ENCODE measurements around the gene ADAM10.

The ADAM10 gene

GRCh38 chr15:58748040-58748851 lies 1.3 kb downstream of the ADAM10 start:
- Histone ChIP-seq H3K27me3 (ENCODE audit: insufficient read depth, low read length) (no peaks in the 10 kb centered on the region), H3K36me3 (ENCODE audit: insufficient read depth, low read length) (no peaks in the 10 kb centered on the region), H2AFZ (ENCODE audit: low read depth, low read length) (no peak overlapping the region), H3K9me3 (ENCODE audit: low read length) (no peaks in the 10 kb centered on the region), H3K4me3 (ENCODE audit: low read length) (peak overlapping the region; percentile 92), H3K4me1 (ENCODE audit: insufficient read depth, low read length) (peaks cover 19% of the 10 kb centered on the region)

- Histone ChIP-seq H3K4me3 (ENCODE audit: low read length) (no peak overlapping the region), H3K27me3 (ENCODE audit: insufficient read depth, low read length) (no peaks in the 10 kb centered on the region)
These were observed 3.3 kb downstream of the ADAM10 start for GRCh38 chr15:58746174-58746573.

GRCh38 chr15:58742819-58743502 lies 6.5 kb downstream of the ADAM10 start:
- H3K4me3 ChIP-seq (ENCODE audit: low read length) = no peak overlapping the region
- no peaks in the 10 kb centered on the region for H3K27me3 ChIP-seq (ENCODE audit: insufficient read depth, low read length)
- no peaks in the 10 kb centered on the region for H3K36me3 ChIP-seq (ENCODE audit: insufficient read depth, low read length)
- H3K9me3 ChIP-seq (ENCODE audit: low read length) = no peaks in the 10 kb centered on the region
- H3K4me1 ChIP-seq (ENCODE audit: insufficient read depth, low read length) = peaks cover 17% of the 10 kb centered on the region
- no peak overlapping the region for H2AFZ ChIP-seq (ENCODE audit: low read depth, low read length)

More at GRCh38 chr15:58746174-58746573, 3.3 kb downstream of the ADAM10 start:
- Histone ChIP-seq H3K9me3 (ENCODE audit: low read length) (no peaks in the 10 kb centered on the region), H2AFZ (ENCODE audit: low read depth, low read length) (no peak overlapping the region), H3K4me1 (ENCODE audit: insufficient read depth, low read length) (peaks cover 19% of the 10 kb centered on the region), H3K36me3 (ENCODE audit: insufficient read depth, low read length) (no peaks in the 10 kb centered on the region)

GRCh38 chr15:58742022-58742813 lies 7.3 kb downstream of the ADAM10 start:
- no peak overlapping the region for H3K4me3 ChIP-seq (ENCODE audit: low read length)
- no peaks in the 10 kb centered on the region for H3K27me3 ChIP-seq (ENCODE audit: insufficient read depth, low read length)
- H3K4me1 ChIP-seq (ENCODE audit: insufficient read depth, low read length) = peaks cover 10% of the 10 kb centered on the region
- no peak overlapping the region for H2AFZ ChIP-seq (ENCODE audit: low read depth, low read length)
- H3K36me3 ChIP-seq (ENCODE audit: insufficient read depth, low read length) = no peaks in the 10 kb centered on the region
- H3K9me3 ChIP-seq (ENCODE audit: low read length) = no peaks in the 10 kb centered on the region

GRCh38 chr15:58741032-58741431 lies 8.5 kb downstream of the ADAM10 start:
- Histone ChIP-seq H3K9me3 (ENCODE audit: low read length) (no peaks in the 10 kb centered on the region), H3K4me3 (ENCODE audit: low read length) (no peak overlapping the region)

GRCh38 chr15:58740436-58740835 lies 9.1 kb downstream of the ADAM10 start:
- Histone ChIP-seq H3K27me3 (ENCODE audit: insufficient read depth, low read length) (no peaks in the 10 kb centered on the region), H3K36me3 (ENCODE audit: insufficient read depth, low read length) (no peaks in the 10 kb centered on the region), H3K9me3 (ENCODE audit: low read length) (no peaks in the 10 kb centered on the region), H3K4me3 (ENCODE audit: low read length) (no peak overlapping the region), H2AFZ (ENCODE audit: low read depth, low read length) (no peak overlapping the region), H3K4me1 (ENCODE audit: insufficient read depth, low read length) (no peaks in the 10 kb centered on the region)

More at GRCh38 chr15:58741032-58741431, 8.5 kb downstream of the ADAM10 start:
- Histone ChIP-seq H3K27me3 (ENCODE audit: insufficient read depth, low read length) (no peaks in the 10 kb centered on the region), H2AFZ (ENCODE audit: low read depth, low read length) (no peak overlapping the region), H3K36me3 (ENCODE audit: insufficient read depth, low read length) (no peaks in the 10 kb centered on the region), H3K4me1 (ENCODE audit: insufficient read depth, low read length) (peaks cover 3% of the 10 kb centered on the region)

GRCh38 chr15:58738046-58738707 lies 11.3 kb downstream of the ADAM10 start:
- H3K4me1 ChIP-seq (ENCODE audit: insufficient read depth, low read length) = no peaks in the 10 kb centered on the region
- H3K27me3 ChIP-seq (ENCODE audit: insufficient read depth, low read length) = no peaks in the 10 kb centered on the region

GRCh38 chr15:58737298-58737697 lies 12.2 kb downstream of the ADAM10 start:
- Histone ChIP-seq H3K9me3 (ENCODE audit: low read length) (no peaks in the 10 kb centered on the region), H3K27me3 (ENCODE audit: insufficient read depth, low read length) (no peaks in the 10 kb centered on the region), H2AFZ (ENCODE audit: low read depth, low read length) (no peak overlapping the region), H3K4me3 (ENCODE audit: low read length) (no peak overlapping the region), H3K4me1 (ENCODE audit: insufficient read depth, low read length) (no peaks in the 10 kb centered on the region), H3K36me3 (ENCODE audit: insufficient read depth, low read length) (no peaks in the 10 kb centered on the region)

More at GRCh38 chr15:58738046-58738707, 11.3 kb downstream of the ADAM10 start:
- no peak overlapping the region for H3K4me3 ChIP-seq (ENCODE audit: low read length)
- no peak overlapping the region for H2AFZ ChIP-seq (ENCODE audit: low read depth, low read length)
- no peaks in the 10 kb centered on the region for H3K9me3 ChIP-seq (ENCODE audit: low read length)
- no peaks in the 10 kb centered on the region for H3K36me3 ChIP-seq (ENCODE audit: insufficient read depth, low read length)

- Histone ChIP-seq H3K4me1 (ENCODE audit: insufficient read depth, low read length) (no peaks in the 10 kb centered on the region), H3K4me3 (ENCODE audit: low read length) (no peak overlapping the region), H2AFZ (ENCODE audit: low read depth, low read length) (no peak overlapping the region)
These were observed 13.4 kb downstream of the ADAM10 start for GRCh38 chr15:58736018-58736643.

GRCh38 chr15:58734859-58735258 lies 14.6 kb downstream of the ADAM10 start:
- Histone ChIP-seq H2AFZ (ENCODE audit: low read depth, low read length) (no peak overlapping the region), H3K4me1 (ENCODE audit: insufficient read depth, low read length) (no peaks in the 10 kb centered on the region), H3K4me3 (ENCODE audit: low read length) (no peak overlapping the region), H3K9me3 (ENCODE audit: low read length) (peaks cover 2% of the 10 kb centered on the region), H3K27me3 (ENCODE audit: insufficient read depth, low read length) (no peaks in the 10 kb centered on the region), H3K36me3 (ENCODE audit: insufficient read depth, low read length) (no peaks in the 10 kb centered on the region)

More at GRCh38 chr15:58736018-58736643, 13.4 kb downstream of the ADAM10 start:
- H3K9me3 ChIP-seq (ENCODE audit: low read length) = peaks cover 2% of the 10 kb centered on the region
- no peaks in the 10 kb centered on the region for H3K36me3 ChIP-seq (ENCODE audit: insufficient read depth, low read length)
- H3K27me3 ChIP-seq (ENCODE audit: insufficient read depth, low read length) = no peaks in the 10 kb centered on the region

- Histone ChIP-seq H3K9me3 (ENCODE audit: low read length) (peaks cover 4% of the 10 kb centered on the region), H3K27me3 (ENCODE audit: insufficient read depth, low read length) (no peaks in the 10 kb centered on the region), H3K36me3 (ENCODE audit: insufficient read depth, low read length) (no peaks in the 10 kb centered on the region), H3K4me3 (ENCODE audit: low read length) (no peak overlapping the region), H2AFZ (ENCODE audit: low read depth, low read length) (no peak overlapping the region), H3K4me1 (ENCODE audit: insufficient read depth, low read length) (no peaks in the 10 kb centered on the region)
These were observed 16.7 kb downstream of the ADAM10 start for GRCh38 chr15:58732625-58733363.
